NCI-H69 (cell line): Measurements from ENCODE around the gene HOXB13.
A peak's percentile ranks its signal among the peaks of the same experiment; 100 is the strongest.

Experiments used
- DNase-seq: peaks from one replicate; lab custom pipeline; 2025; lab: John Stamatoyannopoulos, UW

Gene HOXB13

GRCh38 chr17:48704361-48705248 is 23.9 kb downstream of the HOXB13 start:
- DNase-seq, result peak; percentile 29

- no peak for DNase-seq
Observed at GRCh38 chr17:48701864-48702532, 26.6 kb downstream of the HOXB13 start.

GRCh38 chr17:48693178-48693577 is 35.4 kb downstream of the HOXB13 start:
- DNase-seq, result no peak

GRCh38 chr17:48692049-48692448 is 36.5 kb downstream of the HOXB13 start:
- DNase-seq, result no peak

- no peak for DNase-seq
Observed at GRCh38 chr17:48690655-48691054, 37.9 kb downstream of the HOXB13 start.

GRCh38 chr17:48681609-48682008 is 46.9 kb downstream of the HOXB13 start:
- no peak for DNase-seq

GRCh38 chr17:48679385-48680096 is 49.0 kb downstream of the HOXB13 start:
- DNase-seq, result peak; percentile 54

GRCh38 chr17:48678141-48678971 is 50.2 kb downstream of the HOXB13 start:
- peak; percentile 76 for DNase-seq

GRCh38 chr17:48676963-48677558 is 51.5 kb downstream of the HOXB13 start:
- no peak for DNase-seq
